ENCODE results near the gene NELFCD.
"Not testable (repeated sequence)": the region's sequence is repeated elsewhere in the genome, so short reads cannot be mapped to it uniquely, and the experiment has no call there.

Gene NELFCD

DNA sequence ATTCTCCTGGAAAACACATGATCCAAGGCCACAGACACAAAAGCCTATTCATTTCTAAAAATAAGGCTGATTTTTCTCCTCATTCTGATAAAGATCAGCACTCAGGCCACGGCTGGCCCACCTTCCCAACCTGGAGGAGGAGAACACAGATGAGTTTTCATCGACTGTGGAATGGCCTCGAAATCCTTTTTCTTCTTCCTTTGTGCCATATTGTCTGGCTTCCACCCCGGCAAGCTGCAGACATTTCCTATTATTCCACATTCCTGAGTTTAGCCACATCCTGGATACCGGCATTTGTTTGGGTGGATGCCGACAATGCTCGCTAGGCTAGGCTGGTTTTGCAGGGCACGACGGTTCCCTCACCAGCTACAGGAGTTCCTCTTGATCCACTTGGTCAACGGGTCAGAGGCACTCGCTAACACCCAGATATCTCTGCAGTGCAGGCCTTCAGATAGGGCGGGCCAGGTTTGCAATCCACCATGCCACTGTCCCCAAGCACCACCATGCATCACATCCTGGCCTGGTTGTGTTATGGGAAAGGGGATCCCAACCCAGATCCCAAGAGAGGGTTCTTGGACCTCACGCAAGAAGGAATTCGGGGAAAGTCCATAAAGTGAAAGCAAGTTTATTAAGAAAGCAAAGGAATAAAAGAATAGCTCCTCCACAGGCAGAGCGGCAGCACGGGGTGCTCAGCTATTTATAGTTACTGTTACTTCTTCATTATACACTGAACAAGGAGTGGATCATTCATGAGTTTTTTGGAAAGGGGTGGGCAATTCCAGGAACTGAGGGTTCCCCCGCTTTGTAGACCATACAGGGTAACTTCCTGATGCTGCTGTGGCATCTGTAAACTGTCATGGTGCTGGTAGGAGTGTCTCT is 30.2 kb downstream of the NELFCD start:
- no peak for FAIRE-seq

- not testable (repeated sequence) for FAIRE-seq
Measured at GRCh38 chr20:59011874-59012157, 30.8 kb downstream of the NELFCD start.

- no peak for FAIRE-seq
Measured at GRCh38 chr20:59013031-59013951, 32.2 kb downstream of the NELFCD start.

DNA sequence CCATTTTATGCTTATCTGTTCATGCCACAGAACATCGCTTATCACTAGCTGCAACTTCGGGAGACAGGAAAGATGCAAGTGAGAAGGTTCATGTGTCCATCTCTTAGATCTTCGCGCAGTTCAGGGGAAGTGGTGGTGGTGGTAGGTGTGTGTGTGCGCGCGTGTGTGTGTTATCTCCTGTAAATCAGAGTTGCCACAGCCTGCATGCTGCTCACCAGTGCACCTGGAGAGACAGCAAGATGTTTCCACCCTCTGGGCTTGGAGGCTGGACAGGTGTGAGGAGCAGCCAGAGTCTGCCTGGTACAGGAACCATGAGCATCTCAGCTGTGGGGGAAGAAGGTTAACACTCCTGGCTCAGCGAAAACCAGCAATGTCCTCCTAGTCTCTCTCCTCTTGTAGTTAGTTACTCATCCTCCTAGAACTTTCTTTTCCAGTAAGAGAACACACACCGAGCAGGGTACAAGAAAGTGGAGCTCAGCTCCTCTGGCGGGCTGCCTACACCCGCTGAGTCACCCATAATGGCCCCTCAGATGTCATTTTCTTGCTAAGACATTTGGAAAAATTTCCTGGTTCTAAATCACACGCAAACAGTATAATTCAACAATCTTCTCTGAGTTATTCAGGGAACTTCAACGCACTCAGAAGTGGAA is 33.0 kb downstream of the NELFCD start:
- FAIRE-seq = no peak

- no peak for FAIRE-seq
Measured at GRCh38 chr20:59014680-59015389, 33.8 kb downstream of the NELFCD start.

DNA sequence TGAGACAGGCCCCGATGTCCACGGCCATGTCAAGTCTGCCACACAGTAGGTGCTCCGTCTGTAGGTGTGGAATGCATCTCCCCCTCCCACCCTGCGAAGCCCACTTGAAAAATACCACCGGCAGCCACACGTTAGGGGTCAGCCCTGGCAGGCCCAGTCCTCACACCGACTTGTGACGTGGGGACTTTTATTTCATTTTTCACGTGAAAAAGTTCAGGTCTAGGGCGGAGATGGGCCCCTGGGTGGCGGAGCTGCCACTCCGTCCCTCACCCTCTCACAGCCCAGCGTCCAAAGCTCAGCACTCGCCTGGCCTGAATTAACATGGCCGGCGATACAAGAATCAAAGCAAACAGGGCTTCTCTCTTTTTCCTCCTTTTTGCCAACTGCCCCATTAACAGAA is 34.4 kb downstream of the NELFCD start:
- FAIRE-seq = no peak

GRCh38 chr20:59015812-59016711 is 35.0 kb downstream of the NELFCD start:
- FAIRE-seq = no peak

DNA sequence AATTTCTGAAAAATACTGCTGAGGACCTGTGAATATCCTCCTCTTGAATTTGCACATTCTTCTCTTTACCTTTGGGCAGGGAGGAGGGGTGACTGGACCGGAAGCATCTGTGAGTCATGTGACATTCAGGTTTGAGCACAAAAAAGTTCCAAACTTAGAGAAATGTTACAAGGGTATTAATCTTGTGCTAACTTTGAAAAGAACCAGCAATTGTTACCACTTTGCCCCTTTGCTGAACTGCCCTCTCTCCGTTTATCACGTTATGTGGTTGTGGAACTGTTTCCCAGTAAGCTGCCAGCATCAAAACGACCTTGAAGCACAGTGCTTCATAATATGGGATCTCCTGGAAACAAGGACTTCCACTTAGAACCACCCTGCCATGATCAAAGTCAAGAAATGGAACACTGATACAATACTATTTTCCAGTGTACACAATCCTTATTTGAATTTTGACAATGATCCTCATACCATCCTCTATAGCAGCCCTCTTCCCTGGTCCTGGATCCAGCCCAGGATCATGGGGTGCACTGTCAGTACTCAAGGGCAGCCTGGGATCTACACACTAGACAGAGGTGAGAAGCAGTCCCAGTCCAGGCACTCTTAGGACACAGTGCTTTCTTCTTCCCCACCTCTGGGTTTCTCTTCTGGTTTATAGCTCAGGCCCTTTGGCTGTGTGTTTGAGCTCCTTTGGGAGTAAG is 35.9 kb downstream of the NELFCD start:
- FAIRE-seq = no peak

GRCh38 chr20:59017493-59018231 is 36.6 kb downstream of the NELFCD start:
- no peak for FAIRE-seq

GRCh38 chr20:59018817-59019216 is 37.8 kb downstream of the NELFCD start:
- FAIRE-seq = no peak

DNA sequence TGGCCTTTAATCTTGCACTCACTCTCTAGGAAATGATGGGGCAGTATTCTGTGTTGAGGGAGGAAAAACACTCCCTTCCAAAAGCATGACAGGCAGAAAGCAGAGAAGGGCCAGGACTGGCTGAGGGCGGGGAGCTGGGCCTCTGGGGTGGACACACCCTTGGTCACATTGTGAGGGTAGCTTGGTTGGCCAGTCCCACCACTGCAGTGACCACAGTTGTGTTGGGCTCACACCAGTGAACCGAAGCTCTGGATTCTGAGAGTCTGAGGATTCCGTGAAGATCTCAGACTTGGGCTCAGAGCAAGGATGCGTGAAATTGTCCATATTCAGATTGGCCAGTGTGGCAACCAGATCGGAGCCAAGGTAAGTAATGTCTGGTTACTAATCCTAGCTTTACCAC is 38.2 kb downstream of the NELFCD start, which contains the start of gene TUBB1:
Gene TUBB1, plus strand, starts transcription at position 213 of the 400 bp plus-strand sequence. Its CDS starts 94 bp downstream, at position 307.
- FAIRE-seq = no peak

DNA sequence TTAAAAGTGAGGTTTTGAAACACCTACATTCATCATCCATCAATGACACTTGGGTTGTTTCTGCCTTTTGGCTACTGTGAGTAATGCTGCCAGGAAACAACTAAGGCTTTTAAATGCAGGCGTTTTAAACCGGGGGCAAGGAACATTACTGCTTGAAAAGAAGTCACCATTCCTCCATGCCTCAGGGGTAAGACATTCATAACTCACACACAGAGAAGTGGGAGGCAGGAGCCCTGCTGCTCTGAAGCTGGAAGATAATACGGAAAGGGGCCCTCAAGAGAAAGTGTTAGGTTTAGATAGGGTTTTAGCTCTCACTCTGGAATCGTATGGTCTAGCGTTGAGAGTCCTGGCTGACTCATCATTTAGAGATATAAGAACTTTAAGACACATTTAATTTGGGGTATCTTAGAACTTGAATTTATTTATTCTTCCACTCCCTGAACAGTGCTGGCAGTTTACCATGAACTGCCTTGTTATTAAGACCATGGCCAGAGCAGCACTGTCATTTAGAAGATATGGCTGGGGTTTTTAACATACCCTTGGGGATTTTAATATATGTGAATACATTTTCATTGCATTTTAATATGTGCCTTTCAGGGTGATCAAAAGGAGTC is 40.0 kb downstream of the NELFCD start:
- FAIRE-seq = no peak

DNA sequence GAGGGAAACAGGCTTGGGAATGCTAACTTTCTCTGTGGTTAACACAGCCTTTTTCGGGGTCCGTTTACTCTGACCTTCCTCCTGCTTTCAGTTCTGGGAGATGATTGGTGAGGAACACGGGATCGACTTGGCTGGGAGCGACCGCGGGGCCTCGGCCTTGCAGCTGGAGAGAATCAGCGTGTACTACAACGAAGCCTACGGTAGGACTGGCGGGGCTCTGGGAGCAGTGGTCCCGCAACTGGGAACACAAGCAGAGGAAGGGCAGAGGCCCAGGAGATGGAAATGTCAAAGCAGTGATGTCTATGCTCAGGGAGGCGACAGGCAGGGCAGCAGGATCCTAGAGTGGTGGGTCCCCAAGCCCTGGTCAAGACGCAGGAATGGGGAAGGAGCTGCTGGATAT is 41.7 kb downstream of the NELFCD start:
- FAIRE-seq = no peak

- no peak for FAIRE-seq
Measured at GRCh38 chr20:59023616-59024015, 42.6 kb downstream of the NELFCD start.

GRCh38 chr20:59024111-59024530 is 43.1 kb downstream of the NELFCD start:
- no peak for FAIRE-seq

DNA sequence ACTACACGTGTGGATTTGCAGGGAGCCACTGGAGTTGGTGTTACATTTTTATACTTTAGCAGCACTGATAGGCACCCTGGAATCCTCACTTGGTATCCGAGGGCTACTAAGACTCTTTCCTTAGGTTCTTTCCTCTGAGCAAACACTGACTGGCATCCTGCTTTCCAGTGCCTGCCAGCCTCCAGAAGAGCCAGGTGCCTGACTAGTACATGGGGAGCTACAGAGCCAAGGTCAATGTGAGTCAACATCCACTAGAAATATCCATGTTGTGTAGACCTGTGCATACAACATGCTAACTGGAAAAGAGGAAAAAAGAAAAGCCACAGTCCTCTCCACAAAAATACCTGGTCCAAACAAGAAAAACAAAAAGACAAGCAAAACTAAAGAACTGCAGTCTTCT is 44.0 kb downstream of the NELFCD start:
- FAIRE-seq = no peak

DNA sequence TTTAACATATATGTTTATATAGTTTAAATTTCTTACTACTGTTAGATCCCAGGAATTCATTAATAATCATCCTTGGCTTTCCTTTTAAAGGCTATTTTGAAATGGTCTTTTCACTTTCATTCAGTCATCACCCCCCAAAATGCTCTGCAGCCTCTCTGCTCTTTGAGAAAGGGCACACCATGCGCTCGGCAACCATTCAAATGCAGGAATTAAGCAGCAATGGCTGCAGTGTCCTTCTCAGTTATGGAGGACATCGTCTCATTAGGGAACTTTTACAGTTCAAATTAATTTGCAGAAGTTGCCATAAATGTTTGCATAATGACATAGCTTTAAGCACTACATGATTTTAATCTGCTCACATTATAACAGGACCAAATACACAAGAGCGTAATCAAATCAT is 44.5 kb downstream of the NELFCD start:
- FAIRE-seq = no peak

- FAIRE-seq = no peak
Measured at GRCh38 chr20:59026904-59027740, 46.1 kb downstream of the NELFCD start.
